Measurements from ENCODE around the gene SSBP3. TPM values are rescaled to one million over a fixed set of nuclear protein-coding genes. Genes with fewer than 3 reads are reported as not detected.

SSBP3 gene
- total RNA-seq, 2 experiments from 2014 or later: 16.5 to 44.9 TPM

DNA sequence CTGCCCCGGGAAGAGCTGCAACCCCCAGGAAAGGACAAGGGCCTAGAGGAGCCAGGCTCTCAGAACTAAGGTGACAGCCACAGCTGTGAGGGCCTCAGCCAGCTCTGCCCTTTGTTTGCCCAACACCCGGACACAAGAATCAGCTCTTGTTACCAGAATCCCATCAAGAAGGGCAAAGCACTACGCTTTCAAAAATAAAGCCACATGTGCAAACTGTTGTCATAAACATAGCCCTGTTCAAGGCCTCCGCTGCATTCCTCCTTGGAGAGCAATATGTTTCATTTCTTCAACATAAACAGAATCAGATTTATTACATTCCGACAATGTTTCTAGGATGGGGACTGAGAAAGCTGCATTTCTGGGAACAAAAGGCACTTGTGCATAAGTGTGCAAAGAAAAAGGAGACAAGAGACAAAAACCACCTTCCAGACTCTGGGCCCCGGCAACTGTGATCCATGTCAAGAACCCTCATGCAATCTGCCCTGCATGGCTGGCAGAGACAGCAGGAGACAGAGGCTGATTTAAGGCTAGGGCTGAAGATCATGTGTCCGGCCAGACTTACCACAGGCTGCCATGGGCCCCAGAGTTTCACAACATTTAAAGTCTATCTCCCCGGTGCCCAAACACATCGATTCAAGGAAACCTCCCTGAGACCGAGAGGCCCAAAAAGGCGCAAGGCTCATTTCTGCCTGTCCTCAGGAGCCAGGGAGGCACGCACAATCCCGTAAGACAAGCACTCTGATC is 71.0 kb downstream of the SSBP3 start:
- no peaks in the 10 kb centered on the region for H3K9me2 ChIP-seq (ENCODE audit: insufficient read depth, low read length)
- peaks cover 9% of the 10 kb centered on the region; the same call in 1 of the 2 replicates for H3K36me3 ChIP-seq (ENCODE audit: insufficient read depth, low read length)
- no peak overlapping the region for H3K4me3 ChIP-seq (ENCODE audit: low read depth, low read length, poor library complexity, severe bottlenecking)
- intact Hi-C loops (cut with micrococcal nuclease; ENCODE audit: unreplicated experiment): no loop called here
- no peak overlapping the region for H2AFZ ChIP-seq (ENCODE audit: low read length)
- TF ChIP-seq, protein P1, sequence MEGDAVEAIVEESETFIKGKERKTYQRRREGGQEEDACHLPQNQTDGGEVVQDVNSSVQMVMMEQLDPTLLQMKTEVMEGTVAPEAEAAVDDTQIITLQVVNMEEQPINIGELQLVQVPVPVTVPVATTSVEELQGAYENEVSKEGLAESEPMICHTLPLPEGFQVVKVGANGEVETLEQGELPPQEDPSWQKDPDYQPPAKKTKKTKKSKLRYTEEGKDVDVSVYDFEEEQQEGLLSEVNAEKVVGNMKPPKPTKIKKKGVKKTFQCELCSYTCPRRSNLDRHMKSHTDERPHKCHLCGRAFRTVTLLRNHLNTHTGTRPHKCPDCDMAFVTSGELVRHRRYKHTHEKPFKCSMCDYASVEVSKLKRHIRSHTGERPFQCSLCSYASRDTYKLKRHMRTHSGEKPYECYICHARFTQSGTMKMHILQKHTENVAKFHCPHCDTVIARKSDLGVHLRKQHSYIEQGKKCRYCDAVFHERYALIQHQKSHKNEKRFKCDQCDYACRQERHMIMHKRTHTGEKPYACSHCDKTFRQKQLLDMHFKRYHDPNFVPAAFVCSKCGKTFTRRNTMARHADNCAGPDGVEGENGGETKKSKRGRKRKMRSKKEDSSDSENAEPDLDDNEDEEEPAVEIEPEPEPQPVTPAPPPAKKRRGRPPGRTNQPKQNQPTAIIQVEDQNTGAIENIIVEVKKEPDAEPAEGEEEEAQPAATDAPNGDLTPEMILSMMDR (conservative IDR thresholded peaks at IDR 0.05; ENCODE audit: low read length): no peak
- TF ChIP-seq EZH2phosphoT487 (IDR thresholded peaks at IDR 0.05; ENCODE audit: borderline replicate concordance, low read depth, low read length): no peak
- POLR2A ChIA-PET: interaction anchor here (0.8 to 1.0 kb wide), 3 partner anchors 9 to 22 kb away, joined by 3 to 4 read pairs (median 4); no protein-coding TSS in a partner anchor
- CTCF ChIA-PET (ENCODE audit: unreplicated experiment): no interaction called here
- no peaks in the 10 kb centered on the region for H3K9me3 ChIP-seq (ENCODE audit: low read length)
- H3K27ac ChIP-seq (ENCODE audit: low read depth, low read length, poor library complexity, severe bottlenecking): no peak overlapping the region
- H3K79me2 ChIP-seq (ENCODE audit: insufficient read depth, low read depth, low read length): 0 out of 2 replicates have a peak, but pooled peaks cover 5% of the 10 kb centered on the region
- peaks cover 37% of the 10 kb centered on the region for H3K4me1 ChIP-seq (ENCODE audit: insufficient read depth, low read length, poor library complexity, severe bottlenecking)
- H3K4me2 ChIP-seq (ENCODE audit: low read length): no peak overlapping the region
- no peak for DNase-seq (ENCODE audit: low spot score)
- no TSS peak for BruUV-seq (replicated peaks)
- peaks cover 3% of the 10 kb centered on the region; the same call in 1 of the 2 replicates for H4K20me1 ChIP-seq (ENCODE audit: insufficient read depth, low read length)

DNA sequence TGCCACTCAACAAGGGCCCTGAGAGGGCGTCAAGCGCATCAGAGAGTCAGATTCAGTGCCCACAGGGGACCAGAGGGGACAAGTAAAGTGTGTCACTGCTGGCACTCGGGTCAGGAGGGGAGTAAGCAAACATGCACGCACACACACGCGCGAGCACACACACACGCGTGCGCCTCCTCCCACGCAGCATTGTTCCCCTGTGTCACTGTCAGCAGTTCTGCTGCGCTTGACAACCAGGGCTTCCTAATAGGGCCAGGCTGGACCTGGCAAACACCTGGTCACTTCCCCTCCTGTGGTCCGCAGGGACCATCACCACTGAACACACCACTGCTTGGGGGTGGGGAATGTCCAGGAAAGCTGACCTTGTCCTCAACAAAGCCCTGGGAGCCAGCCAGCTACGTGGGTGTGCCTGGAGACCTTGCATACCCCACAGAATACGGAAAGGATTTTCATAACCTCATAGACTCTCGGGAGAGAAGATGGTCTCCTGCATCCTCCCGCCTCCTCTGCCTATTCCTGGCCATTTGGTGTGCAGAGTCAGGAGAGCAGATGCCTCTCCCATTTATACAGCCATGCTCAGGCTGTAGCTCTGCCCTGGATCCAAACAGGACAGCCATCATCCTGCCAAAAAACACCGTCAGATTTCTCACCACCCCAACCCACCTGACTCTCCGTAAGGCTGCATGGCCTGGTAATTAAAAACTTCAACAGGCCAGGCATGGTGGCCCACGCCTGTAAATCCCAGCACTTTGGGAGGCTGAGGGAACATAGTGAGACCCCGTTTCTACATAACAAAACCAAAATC is 73.2 kb downstream of the SSBP3 start:
- Histone ChIP-seq H3K4me1 (ENCODE audit: insufficient read depth, low read length, poor library complexity, severe bottlenecking) (peaks cover 51% of the 10 kb centered on the region), H3K9me3 (ENCODE audit: low read length) (no peaks in the 10 kb centered on the region), H4K20me1 (ENCODE audit: insufficient read depth, low read length) (peaks cover 14% of the 10 kb centered on the region; the same call in 1 of the 2 replicates), H3K9me2 (ENCODE audit: insufficient read depth, low read length) (no peaks in the 10 kb centered on the region), H3K4me3 (ENCODE audit: low read depth, low read length, poor library complexity, severe bottlenecking) (no peak overlapping the region), H3K27ac (ENCODE audit: low read depth, low read length, poor library complexity, severe bottlenecking) (no peak overlapping the region), H3K4me2 (ENCODE audit: low read length) (no peak overlapping the region), H2AFZ (ENCODE audit: low read length) (no peak overlapping the region), H3K79me2 (ENCODE audit: insufficient read depth, low read depth, low read length) (no peaks in the 10 kb centered on the region), H3K36me3 (ENCODE audit: insufficient read depth, low read length) (no peaks in the 10 kb centered on the region)
- POLR2A ChIA-PET: interaction anchor here (1.0 kb wide), 1 partner anchor 280 kb away, joined by 3 read pairs; the partner anchor contains the start of gene TMEM59
- intact Hi-C loops (cut with micrococcal nuclease; ENCODE audit: unreplicated experiment): no loop called here
- BruUV-seq (replicated peaks): no TSS peak
- TF ChIP-seq, protein P1 (conservative IDR thresholded peaks at IDR 0.05; ENCODE audit: low read length): no peak
- TF ChIP-seq EZH2phosphoT487 (IDR thresholded peaks at IDR 0.05; ENCODE audit: borderline replicate concordance, low read depth, low read length): no peak
- DNase-seq (ENCODE audit: low spot score): no peak
- CTCF ChIA-PET (ENCODE audit: unreplicated experiment): no interaction called here
